GM19099 (cell line): ENCODE measurements around the gene ARL15.

Experiments
- POLR2A ChIP-seq: IDR thresholded peaks from 3 replicates; pipeline ENCODE4 v1.6.1; 2011; ENCODE audit warnings: low read depth; ENCODE audit not compliant: insufficient read length; ENCODE audit errors: extremely low read depth

The ARL15 gene

GRCh38 chr5:54278036-54278830, 32.1 kb downstream of the ARL15 start:
- TF ChIP-seq POLR2A = no peak

- TF ChIP-seq POLR2A = no peak
Observed at GRCh38 chr5:54276048-54276447, 34.3 kb downstream of the ARL15 start.

- no peak for TF ChIP-seq POLR2A
Observed at GRCh38 chr5:54275361-54275760, 35.0 kb downstream of the ARL15 start.

GRCh38 chr5:54274944-54275343, 35.4 kb downstream of the ARL15 start:
- no peak for TF ChIP-seq POLR2A

- TF ChIP-seq POLR2A = no peak
Observed at GRCh38 chr5:54273715-54274114, 36.7 kb downstream of the ARL15 start.

GRCh38 chr5:54272746-54273145, 37.6 kb downstream of the ARL15 start:
- no peak for TF ChIP-seq POLR2A

- TF ChIP-seq POLR2A = no peak
Observed at GRCh38 chr5:54270326-54270725, 40.0 kb downstream of the ARL15 start.

GRCh38 chr5:54264574-54264973, 45.8 kb downstream of the ARL15 start:
- TF ChIP-seq POLR2A = no peak

GRCh38 chr5:54263447-54263846, 46.9 kb downstream of the ARL15 start:
- no peak for TF ChIP-seq POLR2A

- no peak for TF ChIP-seq POLR2A
Observed at GRCh38 chr5:54261596-54261995, 48.8 kb downstream of the ARL15 start.

GRCh38 chr5:54259981-54260380, 50.4 kb downstream of the ARL15 start:
- no peak for TF ChIP-seq POLR2A

GRCh38 chr5:54259090-54259489, 51.3 kb downstream of the ARL15 start:
- TF ChIP-seq POLR2A = no peak

GRCh38 chr5:54257366-54258118, 52.8 kb downstream of the ARL15 start:
- no peak for TF ChIP-seq POLR2A

- no peak for TF ChIP-seq POLR2A
Observed at GRCh38 chr5:54254482-54255198, 55.7 kb downstream of the ARL15 start.

GRCh38 chr5:54251981-54252380, 58.4 kb downstream of the ARL15 start:
- no peak for TF ChIP-seq POLR2A
